NB4 (cell line): ENCODE results near the gene NTM.

Experiments used
- CTCF ChIP-seq: IDR thresholded peaks from one replicate; pipeline ENCODE4 v1.5.1; 2012; ENCODE audit warnings: low read depth, low read length
- POLR2A ChIP-seq: IDR thresholded peaks from 2 replicates; pipeline ENCODE4 v1.6.1; 2011; ENCODE audit warnings: mild to moderate bottlenecking; ENCODE audit not compliant: insufficient read length; ENCODE audit errors: extremely low read depth

DNA sequence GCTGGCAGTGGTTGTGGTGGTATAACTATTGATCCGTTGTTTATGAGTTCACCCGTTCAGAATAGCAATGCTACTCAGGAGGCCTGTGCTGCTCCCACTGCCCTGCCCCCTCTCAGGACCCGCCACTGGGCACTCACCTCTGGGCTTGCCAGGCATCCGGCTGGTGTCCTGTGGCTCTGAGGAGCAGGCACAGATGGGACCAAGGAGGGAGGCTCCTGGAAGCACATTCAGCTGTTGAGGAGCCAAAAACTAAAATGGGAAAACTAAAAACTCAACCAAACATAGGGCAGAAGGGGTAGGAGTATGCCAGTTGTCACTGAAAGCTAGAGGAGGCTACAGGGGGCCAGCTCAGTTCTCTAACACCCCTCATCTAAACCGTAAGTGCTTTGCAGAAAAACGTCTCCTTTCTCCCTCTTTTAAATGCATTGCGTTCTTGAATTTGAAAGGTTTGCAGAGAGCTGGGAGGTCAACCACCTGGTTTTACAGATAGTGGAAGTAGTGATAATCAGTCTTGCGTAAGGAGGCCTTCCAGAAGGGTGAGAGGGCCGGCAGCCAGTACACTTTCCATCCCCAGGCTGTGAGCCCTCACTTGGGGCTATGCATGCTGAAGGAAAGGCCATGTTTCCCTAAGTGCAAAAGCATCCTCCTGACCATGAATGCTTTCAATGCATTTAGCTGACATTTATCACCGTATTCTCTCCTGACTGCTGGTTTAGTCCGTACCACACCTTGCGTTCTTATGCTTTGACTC lies 547.4 kb downstream of the NTM start:
- TF ChIP-seq CTCF (no peak), POLR2A (no peak)
